HFF-Myc (cell line): ENCODE measurements around the gene DAPP1.
"Not testable (repeated sequence)": the region's sequence is repeated elsewhere in the genome, so short reads cannot be mapped to it uniquely, and the experiment has no call there.

Experiments
- DNase-seq: peaks from one replicate; pipeline ENCODE4 v3.0.0-alpha.2; 2011; ENCODE audit warnings: low read depth; ENCODE audit errors: extremely low read depth
- H3K4me3 ChIP-seq: replicated peaks from 2 replicates; pipeline ENCODE4 v1.5.1; 2011; ENCODE audit warnings: low read depth, mild to moderate bottlenecking, control low read depth, low read length
- TF ChIP-seq, protein P1 (sequence below): IDR thresholded peaks from 2 replicates; pipeline ENCODE4 v1.5.1; 2012; ENCODE audit warnings: mild to moderate bottlenecking, low read depth, low read length, control low read depth; ENCODE audit errors: missing control alignments

DAPP1 gene, protein sequence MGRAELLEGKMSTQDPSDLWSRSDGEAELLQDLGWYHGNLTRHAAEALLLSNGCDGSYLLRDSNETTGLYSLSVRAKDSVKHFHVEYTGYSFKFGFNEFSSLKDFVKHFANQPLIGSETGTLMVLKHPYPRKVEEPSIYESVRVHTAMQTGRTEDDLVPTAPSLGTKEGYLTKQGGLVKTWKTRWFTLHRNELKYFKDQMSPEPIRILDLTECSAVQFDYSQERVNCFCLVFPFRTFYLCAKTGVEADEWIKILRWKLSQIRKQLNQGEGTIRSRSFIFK

DNA sequence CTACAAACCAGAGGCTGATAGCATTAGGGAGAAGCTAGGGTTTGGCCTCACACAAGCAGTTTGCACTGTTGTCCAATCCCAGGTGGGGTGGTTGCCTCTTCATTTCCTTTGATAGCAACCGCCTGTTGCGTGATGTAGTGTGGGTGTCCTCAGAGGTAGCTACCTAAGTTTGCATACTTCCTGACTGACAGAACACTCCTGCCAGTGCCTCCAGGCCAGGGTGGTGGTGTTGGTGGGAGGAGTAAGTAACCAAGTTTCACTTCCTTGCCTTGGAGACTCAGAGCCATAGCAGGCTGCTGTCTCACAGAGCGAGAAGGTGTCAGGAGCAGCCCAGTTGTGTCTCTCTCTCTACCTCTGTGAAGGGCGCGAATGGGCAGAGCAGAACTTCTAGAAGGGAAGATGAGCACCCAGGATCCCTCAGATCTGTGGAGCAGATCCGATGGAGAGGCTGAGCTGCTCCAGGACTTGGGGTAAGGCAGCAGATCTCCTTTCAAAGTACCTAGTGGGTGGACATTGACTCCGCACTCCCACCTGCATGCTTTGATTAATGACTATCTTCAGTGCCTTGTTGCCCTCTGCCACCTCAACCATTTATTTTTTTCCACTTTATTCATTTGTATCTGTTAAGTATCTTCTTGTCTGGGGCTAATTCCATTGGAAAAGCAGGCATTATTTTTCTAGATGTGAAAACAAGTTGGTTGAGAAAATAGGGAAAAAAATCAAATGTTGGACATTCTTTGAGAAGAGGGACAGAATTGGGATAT, at the start of gene DAPP1:
DAPP1 (plus strand) TSS at position 283 of the 764 bp plus-strand sequence; CDS start at position 370, 87 bp downstream.
- TF ChIP-seq, protein P1, sequence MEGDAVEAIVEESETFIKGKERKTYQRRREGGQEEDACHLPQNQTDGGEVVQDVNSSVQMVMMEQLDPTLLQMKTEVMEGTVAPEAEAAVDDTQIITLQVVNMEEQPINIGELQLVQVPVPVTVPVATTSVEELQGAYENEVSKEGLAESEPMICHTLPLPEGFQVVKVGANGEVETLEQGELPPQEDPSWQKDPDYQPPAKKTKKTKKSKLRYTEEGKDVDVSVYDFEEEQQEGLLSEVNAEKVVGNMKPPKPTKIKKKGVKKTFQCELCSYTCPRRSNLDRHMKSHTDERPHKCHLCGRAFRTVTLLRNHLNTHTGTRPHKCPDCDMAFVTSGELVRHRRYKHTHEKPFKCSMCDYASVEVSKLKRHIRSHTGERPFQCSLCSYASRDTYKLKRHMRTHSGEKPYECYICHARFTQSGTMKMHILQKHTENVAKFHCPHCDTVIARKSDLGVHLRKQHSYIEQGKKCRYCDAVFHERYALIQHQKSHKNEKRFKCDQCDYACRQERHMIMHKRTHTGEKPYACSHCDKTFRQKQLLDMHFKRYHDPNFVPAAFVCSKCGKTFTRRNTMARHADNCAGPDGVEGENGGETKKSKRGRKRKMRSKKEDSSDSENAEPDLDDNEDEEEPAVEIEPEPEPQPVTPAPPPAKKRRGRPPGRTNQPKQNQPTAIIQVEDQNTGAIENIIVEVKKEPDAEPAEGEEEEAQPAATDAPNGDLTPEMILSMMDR, result no peak
- H3K4me3 ChIP-seq, result no peak within 1 kb of the TSS
- DNase-seq, result no peak

DNA sequence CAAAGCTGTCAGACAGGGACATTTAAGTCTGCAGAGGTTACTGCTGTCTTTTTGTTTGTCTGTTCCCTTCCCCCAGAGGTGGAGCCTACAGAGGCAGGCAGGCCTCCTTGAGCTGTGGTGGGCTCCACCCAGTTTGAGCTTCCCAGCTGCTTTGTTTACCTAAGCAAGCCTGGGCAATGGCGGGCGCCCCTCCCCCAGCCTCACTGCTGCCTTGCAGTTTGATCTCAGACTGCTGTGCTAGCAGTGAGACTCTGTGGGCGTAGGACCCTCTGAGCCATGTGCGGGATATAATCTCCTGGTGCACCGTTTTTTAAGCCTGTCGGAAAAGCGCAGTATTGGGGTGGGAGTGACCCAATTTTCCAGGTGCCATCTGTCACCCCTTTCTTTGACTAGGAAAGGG, 45.8 kb upstream of the DAPP1 start:
- H3K4me3 ChIP-seq, DNase-seq: not testable (repeated sequence)

DNA sequence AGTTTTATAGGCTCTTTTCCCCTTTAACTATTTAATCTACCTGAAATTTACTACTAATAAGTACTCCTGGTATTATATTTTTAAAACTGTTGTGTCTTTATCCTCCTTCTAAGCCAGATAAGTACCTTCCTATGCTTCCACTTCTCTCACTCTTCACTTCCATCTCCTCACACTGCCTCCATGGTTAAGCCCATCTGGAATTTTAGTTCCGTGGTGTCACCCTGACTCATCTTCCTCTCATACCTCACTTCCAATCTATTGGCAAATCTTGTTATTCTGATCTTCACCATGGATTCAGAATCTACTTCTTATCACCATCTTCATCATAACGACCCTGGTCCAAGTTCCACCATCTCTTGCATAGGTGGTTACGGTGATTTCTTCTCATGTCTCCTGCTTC, 32.7 kb upstream of the DAPP1 start:
- TF ChIP-seq, protein P1, result no peak
- DNase-seq, result no peak
- no peak overlapping the region for H3K4me3 ChIP-seq

DNA sequence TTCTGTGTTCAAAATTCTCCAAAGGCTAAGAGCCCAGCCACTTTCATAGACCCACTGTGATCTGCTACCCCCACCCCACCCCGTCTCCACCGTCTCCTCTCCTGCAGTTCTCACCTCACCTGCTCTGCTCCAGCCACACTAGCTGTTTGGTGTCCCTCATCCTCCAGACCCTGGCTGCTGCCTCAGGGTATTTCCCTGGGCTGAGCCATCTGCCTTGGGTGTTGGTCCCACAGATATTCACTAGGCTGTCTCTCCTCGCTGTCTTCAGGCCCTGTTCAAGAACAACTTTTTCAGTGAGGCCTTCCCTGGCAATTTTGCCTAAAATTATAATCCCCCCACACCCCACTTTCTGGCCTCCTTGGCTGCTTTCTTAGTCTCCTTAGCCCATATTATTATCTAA, 31.8 kb upstream of the DAPP1 start:
- no peak overlapping the region for H3K4me3 ChIP-seq
- TF ChIP-seq, protein P1, result no peak
- DNase-seq, result no peak

DNA sequence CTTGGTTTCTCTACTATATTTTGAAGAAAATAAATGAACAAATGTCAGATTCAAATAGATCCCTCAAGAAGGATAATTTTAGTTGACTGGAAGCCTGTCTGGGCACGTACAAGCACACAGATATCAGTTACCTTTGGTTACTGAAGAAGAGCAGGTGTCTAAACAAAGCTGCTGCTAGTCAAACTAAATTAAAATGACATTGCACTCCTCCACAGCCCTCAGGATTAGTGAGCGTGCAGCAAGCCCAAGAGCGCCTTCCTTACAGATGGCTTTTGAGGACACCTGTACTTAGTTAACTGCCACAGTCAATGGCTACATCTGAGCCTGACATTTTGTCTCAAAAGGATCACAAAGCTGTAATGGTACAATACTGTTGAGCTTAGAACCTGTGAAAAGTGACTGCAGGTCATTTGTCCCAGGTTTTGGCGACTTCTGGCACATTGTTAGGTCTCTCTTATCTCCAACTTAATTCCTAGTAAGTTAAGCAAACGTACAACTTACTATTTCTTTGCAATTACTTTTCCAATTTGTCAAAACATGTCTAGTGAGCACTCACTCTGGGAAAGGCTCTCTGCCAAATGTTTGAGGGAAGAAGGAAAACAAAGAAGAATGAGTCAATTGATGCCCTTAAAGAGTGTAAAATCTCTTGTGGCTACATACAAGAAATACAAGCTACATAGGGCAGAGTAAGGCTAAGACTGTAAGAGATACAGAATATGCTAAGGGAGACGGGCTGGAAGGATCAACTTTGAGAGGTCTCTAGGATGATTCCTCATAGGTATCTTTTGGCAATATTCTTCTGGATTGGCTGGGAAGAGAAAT, 25.6 kb upstream of the DAPP1 start:
- TF ChIP-seq, protein P1, result no peak
- no peak for DNase-seq
- no peak overlapping the region for H3K4me3 ChIP-seq

DNA sequence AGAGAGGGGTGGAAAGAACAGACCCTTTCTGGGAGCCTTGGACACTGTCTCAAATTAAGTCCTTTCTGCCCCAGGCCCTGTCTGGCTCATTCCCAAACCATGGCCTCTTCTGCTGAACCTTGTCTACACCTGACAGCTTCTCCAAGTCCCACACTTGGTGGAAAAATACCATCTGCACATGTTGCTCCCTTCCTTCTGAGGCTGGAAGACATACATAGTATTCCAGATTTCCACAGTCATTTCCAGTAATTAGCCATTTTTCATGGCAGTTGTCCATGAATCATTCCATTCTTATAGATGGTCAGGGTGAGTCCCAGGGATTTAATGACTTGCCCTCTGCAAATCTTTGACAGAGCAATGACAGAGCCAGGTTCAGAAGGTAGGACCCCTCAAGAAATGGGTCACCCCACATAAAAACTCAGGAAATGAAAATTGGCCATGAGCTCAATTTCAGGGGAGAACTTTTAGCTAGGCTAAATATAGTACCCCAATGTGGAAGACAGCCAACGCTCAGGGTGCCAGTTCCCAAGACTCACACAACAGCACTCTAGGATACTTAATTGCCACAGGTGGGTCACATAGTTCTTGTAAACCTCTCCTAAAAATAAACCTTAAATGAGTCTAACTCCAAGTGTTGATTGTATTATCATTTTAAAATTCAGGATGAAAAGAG, 16.2 kb upstream of the DAPP1 start:
- DNase-seq, result no peak
- H3K4me3 ChIP-seq, result no peak overlapping the region
- TF ChIP-seq, protein P1, result no peak
